ENCODE results near the gene STMN1. TPM values are rescaled to one million over a fixed set of nuclear protein-coding genes. Genes with fewer than 3 reads are reported as not detected.

Gene STMN1
- total RNA-seq, 4 donors from 2014 or later: 21.8 to 33.6 (median 28.1) TPM

DNA sequence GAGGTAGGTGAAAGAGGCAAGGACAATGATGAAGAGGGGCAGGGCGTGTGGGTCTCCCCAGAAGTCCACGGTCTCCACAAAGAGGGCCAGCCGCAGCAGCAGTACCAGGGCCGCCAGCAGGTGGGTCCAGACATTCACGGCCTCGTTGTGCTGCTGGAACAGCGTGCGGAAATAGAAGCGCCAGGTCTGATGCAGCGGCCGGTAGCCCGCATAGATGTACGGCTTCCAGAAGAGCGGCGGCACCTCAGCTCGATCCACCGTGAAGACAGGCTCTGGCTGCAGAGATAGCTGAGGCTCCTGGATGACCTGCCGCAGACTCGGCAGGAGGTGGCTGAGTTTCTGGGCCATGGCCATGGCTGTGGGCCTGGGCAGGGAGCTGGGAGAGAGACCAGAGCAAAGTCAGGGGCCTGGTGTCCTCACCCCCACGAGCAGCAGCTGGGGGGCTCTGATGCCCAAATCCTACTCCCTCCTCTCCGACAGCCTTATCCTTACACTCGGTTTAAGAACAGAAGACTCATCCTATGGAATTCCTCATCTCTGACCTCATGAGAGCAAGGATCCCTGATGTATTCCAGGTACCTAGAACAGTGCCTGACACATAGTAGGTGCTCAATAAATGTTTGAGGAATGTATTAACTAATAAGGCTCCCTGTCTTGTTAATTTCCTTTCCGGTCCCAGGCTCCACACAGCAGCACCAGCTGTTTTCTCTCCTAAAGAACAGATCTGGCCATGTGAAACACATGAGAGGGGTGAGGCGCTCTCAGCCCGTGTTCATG lies 42.5 kb downstream of the STMN1 start:
- no peak for DNase-seq (ENCODE audit: low spot score in 2 of 2)
- H3K4me1 ChIP-seq: peaks cover 42% of the 10 kb centered on the region
- TF ChIP-seq, protein P1, sequence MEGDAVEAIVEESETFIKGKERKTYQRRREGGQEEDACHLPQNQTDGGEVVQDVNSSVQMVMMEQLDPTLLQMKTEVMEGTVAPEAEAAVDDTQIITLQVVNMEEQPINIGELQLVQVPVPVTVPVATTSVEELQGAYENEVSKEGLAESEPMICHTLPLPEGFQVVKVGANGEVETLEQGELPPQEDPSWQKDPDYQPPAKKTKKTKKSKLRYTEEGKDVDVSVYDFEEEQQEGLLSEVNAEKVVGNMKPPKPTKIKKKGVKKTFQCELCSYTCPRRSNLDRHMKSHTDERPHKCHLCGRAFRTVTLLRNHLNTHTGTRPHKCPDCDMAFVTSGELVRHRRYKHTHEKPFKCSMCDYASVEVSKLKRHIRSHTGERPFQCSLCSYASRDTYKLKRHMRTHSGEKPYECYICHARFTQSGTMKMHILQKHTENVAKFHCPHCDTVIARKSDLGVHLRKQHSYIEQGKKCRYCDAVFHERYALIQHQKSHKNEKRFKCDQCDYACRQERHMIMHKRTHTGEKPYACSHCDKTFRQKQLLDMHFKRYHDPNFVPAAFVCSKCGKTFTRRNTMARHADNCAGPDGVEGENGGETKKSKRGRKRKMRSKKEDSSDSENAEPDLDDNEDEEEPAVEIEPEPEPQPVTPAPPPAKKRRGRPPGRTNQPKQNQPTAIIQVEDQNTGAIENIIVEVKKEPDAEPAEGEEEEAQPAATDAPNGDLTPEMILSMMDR (IDR thresholded peaks at IDR 0.05): no peak
- TF ChIP-seq POLR2A (IDR thresholded peaks at IDR 0.05) (no peak), POLR2AphosphoS5 (IDR thresholded peaks at IDR 0.05) (no peak), EP300 (IDR thresholded peaks at IDR 0.05) (no peak)
- 79% methylated on average over 10 of the region's 25 CpGs for WGBS
- H3K4me3 ChIP-seq: no peak overlapping the region
- no peaks in the 10 kb centered on the region for H3K27me3 ChIP-seq
- H3K36me3 ChIP-seq: peaks cover 15% of the 10 kb centered on the region
- H3K9me3 ChIP-seq: no peaks in the 10 kb centered on the region
- no peak overlapping the region for H3K27ac ChIP-seq

DNA sequence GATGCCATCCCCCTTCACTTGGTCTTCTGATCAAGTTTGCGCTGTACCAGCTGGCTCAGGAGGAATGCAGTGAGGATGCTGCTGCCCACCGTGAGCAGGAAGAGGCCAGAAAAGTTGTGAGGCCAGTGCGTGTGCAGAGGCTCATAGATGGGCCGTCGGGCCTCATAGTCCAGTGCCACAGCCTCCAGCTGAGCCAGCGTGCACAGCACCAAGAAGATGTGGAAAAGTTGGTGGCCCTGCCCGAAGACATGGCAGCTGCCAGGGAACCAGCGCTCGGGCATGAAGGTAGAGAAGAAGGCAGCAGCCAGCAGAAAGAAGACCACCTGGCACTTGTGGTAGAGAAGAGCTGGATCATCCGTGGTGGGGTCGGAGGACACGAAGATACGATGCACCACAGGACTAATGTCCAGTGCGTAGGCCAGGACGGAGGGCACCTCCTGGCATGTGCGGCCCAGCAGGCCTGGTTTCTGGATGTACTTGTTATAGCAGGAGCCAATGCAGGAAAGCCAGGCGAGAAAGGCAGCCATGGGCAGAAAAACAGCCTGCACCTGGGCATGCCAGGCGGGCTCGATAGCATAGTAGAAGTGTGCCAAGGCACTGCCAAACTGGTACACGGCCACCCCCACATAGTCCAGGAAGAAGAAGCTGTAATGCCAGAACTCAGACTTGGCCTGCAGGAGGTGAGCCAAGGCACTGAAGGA lies 43.3 kb downstream of the STMN1 start:
- no peak overlapping the region for H3K4me3 ChIP-seq
- DNase-seq (ENCODE audit: low spot score in 2 of 2): no peak
- no peaks in the 10 kb centered on the region for H3K27me3 ChIP-seq
- peaks cover 44% of the 10 kb centered on the region for H3K4me1 ChIP-seq
- WGBS: 77% methylated on average over 20 of the region's 20 CpGs
- peaks cover 15% of the 10 kb centered on the region for H3K36me3 ChIP-seq
- H3K9me3 ChIP-seq: no peaks in the 10 kb centered on the region
- no peak overlapping the region for H3K27ac ChIP-seq
- TF ChIP-seq POLR2A (IDR thresholded peaks at IDR 0.05): no peak
- no peak for TF ChIP-seq EP300 (IDR thresholded peaks at IDR 0.05)
- TF ChIP-seq, protein P1 (IDR thresholded peaks at IDR 0.05): no peak
- no peak for TF ChIP-seq POLR2AphosphoS5 (IDR thresholded peaks at IDR 0.05)

DNA sequence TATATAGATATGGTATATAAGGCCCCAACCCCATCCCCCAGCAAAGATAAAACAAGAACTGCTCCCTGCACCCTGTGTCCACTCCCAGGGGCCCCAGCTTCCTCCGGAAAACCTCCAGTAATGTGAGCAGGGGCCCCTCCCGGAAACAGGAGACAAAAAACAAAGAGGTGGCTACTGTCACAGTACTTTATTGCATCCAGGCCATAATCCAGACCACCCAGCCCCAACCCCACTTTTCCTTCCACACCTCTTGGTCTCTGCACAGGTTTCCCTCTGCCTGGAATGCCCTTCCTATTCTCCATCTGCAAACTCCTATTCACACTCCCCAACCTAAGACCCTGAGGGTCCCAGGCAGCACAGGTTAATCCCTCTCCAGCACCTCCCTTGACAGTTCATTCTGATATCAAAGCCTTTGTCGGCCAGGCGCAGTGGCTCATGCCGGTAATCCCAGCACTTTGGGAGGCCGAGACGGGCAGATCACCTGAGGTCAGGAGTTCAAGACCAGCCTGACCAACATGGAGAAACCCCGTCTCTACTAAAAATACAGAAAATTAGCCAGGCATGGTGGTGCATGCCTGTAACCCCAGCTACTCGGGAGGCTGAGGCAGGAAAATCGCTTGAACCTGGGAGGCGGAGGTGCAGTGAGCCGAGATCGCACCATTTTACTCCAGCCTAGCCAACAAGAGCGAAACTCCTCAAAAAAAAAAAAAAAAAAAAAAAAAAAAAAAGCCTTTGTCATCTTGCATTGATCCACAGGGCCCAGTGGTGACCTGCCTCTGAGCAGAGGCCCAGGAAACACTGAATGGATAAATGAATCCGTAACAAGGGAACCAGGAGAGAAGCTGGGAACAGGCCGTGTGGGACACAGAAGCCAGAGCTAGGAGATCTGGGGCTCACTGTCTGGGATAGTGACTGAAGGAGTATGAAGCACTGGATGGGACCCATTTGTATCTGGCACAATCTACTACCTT lies 44.6 kb downstream of the STMN1 start:
- TF ChIP-seq, protein P1 (IDR thresholded peaks at IDR 0.05): no peak
- TF ChIP-seq EP300 (IDR thresholded peaks at IDR 0.05): no peak
- TF ChIP-seq POLR2A (IDR thresholded peaks at IDR 0.05): no peak
- TF ChIP-seq POLR2AphosphoS5 (IDR thresholded peaks at IDR 0.05): no peak
- no peak overlapping the region for H3K4me3 ChIP-seq
- WGBS: 81% methylated on average over 16 of the region's 16 CpGs
- H3K9me3 ChIP-seq: no peaks in the 10 kb centered on the region
- peaks cover 37% of the 10 kb centered on the region for H3K4me1 ChIP-seq
- peaks cover 15% of the 10 kb centered on the region for H3K36me3 ChIP-seq
- DNase-seq (ENCODE audit: low spot score in 2 of 2): no peak
- H3K27ac ChIP-seq: no peak overlapping the region
- no peaks in the 10 kb centered on the region for H3K27me3 ChIP-seq

GRCh38 chr1:25858906-25859789 lies 47.1 kb downstream of the STMN1 start, which contains the start of gene AUNIP:
AUNIP (minus strand) TSS chr1:25859457; CDS start chr1:25859357, 100 bp downstream.
- H3K27me3 ChIP-seq: no peaks in the 10 kb centered on the region
- DNase-seq (ENCODE audit: low spot score in 2 of 2): peak; percentile 88 to 91
- H3K4me1 ChIP-seq: peaks cover 37% of the 10 kb centered on the region
- H3K36me3 ChIP-seq: peaks cover 15% of the 10 kb centered on the region
- peak within 1 kb of the TSS; percentile 60 for H3K4me3 ChIP-seq
- H3K9me3 ChIP-seq: no peaks in the 10 kb centered on the region
- 3% methylated on average over 57 of the region's 77 CpGs for WGBS
- H3K27ac ChIP-seq: peak within 1 kb of the TSS; percentile 67
- TF ChIP-seq POLR2A (IDR thresholded peaks at IDR 0.05) (peak in 1 of 2 donors; percentile 36), POLR2AphosphoS5 (IDR thresholded peaks at IDR 0.05) (peak in 1 of 3 donors; percentile 58), EP300 (IDR thresholded peaks at IDR 0.05) (no peak)
- TF ChIP-seq, protein P1 (IDR thresholded peaks at IDR 0.05): no peak
